Left renal cortex interstitium (tissue), 4 donors: ENCODE measurements around the gene PUM2. TPM values are rescaled to one million over a fixed set of nuclear protein-coding genes. Genes with fewer than 3 reads are reported as not detected.

Experiments used
- DNase-seq, 4 donors: peaks; one replicate each; pipeline ENCODE4 v3.0.0-alpha.2; 2013; ENCODE audit warnings: low read depth in 4 of 4, low spot score in 2 of 4, missing footprints in 1 of 4
- polyA plus RNA-seq, 4 donors: library from polyadenylated mRNA; unstranded; fragments of 120-200 nt; gene quantifications; one replicate each; pipeline ENCODE4 v1.2.1, GENCODE V29; 2013; ENCODE audit not compliant: insufficient read length in 4 of 4

The PUM2 gene
- polyA plus RNA-seq, 4 donors, result 96.7 to 113 (median 103) TPM

DNA sequence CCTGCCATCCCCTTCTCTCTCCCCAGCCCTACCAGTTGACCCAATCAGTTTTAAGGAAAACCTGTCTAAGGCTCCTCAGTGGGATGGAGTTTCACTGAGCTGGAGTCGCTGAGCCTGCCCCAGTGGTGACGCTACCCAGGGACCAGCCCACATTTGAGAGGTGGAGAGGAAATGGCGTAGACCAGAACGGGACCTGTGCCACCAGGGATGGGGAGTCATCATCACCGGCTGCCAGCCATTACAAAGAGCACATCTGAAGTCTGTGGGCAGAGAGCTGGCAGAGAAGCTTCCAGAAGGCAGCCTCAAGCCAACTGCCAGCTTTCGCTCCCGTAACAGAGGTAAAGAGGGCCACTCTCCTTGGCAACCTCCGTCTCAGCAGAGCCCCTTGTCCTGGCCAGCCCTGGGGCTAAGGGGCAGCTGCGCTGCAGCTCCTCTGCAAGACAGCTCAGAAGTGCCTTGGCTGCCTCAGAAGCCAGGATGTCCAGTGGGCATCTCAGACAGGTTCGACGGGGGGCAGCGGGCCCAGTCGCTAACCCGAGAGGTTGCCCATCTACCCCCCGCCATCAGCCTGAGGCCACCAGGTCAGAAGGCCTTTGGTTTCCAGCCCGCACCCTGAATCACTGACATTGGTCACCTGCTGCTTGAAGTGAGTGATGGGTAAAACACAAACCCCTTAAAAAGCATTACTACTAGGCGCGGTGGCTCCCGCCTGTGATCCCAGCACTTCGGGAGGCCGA, 141.1 kb downstream of the PUM2 start:
- no peak for DNase-seq

DNA sequence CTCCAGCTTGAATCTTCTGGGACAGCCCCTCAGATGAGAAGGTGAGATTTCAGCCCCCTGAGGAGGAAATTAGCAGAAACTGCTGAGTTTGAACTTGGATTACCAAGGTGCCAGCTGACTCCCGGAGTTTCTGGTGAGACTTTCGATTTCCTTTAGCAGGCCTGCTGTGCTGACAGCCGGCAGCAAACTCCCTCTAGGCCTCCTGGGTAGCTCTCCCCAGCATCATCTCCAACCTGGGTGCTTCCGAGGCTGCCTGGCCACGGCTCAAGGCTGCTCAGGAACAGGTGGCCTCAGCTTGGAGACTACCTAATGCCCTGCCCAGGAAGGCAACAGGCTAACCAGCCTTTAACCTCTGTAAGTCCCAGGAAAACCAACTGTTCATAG, 142.2 kb downstream of the PUM2 start:
- no peak for DNase-seq

DNA sequence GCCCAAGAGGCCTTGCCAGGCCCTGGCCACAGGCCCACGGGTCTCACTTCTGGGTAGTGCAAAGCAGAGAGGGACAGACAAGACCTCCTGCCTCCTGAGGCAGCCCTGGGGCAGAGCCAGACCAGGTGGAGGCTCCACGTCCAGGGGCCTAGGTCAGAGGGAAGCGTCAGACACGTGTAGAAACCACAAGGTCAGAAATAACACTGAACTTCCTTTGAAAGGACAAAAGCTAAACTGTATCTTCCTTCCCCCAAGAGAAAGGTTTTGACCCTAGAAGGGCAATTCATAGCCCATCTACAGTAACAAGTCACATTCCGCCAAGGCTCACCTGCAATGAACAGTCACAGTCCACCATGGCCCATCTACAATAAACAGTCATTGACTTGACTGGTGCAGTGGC, 143.6 kb downstream of the PUM2 start:
- no peak for DNase-seq

DNA sequence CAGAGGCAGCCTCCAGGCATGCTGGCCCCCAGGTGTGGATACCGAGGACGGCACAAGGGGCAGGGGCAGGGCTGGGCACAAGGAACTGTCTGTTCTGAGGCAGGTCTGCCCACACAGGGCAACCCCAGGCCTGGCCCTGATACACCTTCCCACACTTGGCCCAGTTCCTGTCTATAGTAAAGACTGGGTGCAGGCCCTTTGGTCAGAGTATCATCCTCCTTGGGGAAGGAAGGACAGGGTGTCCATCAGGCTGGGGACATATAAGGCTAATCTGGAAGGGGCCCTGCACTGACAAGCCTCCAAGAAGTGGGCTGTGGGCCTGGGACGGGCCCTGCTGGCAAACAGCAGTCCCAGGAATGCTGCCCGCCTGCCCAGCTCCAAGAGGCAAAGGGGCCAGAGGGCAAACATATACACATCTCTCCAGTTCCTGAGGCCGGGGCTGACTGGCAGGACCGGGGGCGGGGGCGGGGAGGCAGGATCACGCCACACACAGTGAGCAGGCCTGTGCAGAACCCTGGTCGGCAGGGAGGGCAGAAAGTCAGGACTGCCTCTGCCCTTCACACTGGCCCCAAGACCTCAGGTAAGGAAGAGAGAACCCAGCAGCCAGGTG, 144.6 kb downstream of the PUM2 start:
- DNase-seq, result no peak

DNA sequence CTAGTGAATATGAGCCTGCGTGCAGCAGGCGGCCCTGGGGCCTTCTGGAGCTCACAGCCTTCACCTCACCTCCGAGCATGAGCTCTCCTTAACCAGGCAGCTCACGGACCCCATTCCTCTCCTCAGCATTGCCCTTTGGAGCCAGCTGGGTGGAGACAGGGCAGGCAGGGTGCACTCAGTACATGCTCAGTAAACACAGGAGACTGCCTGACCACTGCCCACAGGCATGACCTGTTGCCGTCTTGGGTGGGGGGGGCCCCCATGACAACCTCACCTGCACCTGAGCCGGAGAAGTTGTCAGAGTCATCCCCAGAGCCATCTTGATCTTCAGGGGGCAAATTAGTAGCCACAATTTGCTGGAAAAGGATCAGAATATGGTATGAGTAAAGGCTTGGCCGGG, 145.6 kb downstream of the PUM2 start:
- DNase-seq, result no peak

DNA sequence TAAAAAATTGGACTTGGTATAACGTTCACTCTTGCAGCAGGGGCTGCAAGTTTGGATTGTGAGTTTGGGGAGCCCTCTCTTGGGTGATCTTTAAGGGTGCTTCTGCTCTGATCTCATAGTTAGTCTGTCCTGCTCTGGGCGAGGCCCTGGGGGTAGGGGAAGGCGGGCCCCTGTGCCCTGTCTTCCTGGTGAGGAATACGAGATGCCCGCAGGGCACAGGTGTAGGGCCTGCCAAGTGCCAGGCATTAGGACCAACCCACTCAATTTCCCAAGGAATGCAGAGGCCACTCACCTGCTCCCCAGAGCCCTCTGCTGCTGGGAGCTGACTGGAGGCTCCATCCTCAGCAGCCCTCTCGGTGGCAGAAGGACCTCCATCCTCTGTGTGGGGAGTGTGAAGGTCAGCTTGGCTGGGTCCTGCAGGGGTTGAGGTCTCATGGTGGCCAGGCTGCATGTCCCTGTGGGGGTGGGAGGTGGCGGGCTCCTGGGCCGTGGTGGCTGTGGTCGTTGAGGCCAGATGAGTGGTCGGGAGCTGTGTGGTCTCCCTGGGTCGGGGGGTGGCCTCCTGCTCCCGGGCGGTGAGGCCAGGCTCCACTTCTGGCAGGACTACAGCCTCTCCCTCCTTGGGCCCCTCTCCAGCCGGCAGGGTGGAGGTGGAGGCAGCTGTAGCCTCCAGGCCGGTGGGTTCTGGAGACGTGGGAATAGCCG, 147.0 kb downstream of the PUM2 start:
- DNase-seq, result no peak

DNA sequence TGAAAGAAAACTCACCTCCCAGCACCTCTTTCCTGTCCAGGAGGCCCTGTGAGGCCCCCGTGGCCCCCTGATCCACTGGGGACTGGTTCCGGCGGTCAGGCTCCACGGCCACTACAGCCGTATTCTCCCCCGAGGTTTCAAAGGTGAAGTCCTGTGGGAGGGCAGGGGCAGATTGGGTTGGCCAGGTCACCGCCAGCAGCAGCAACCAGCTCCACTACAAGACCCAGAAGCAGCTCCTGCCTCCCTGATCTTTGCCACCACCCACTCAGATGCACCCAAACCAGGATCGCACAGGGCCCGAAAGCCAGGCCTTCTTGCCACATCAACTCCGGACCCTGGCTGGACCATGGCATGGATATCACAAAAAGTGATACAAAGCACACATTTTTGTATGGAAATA, 147.6 kb downstream of the PUM2 start:
- DNase-seq, result no peak

DNA sequence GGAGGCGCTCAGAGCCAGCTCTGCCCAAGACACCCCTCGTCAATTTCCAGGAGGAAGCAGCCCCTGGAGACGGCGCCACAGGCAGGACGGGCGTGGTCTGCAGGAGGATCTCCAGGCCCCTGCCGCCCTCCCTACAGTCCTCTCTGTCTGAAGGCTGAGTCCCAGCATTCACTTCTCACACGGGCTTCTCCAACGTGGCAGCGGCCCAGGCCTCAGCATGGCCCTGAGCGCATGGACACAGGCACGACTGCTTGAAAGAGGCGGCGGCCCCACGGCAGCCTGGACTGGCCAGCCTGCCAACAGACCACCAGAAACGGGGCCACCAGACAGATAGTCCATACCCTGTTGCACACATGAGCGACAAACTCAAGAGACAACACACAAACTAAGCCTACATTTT, 149.0 kb downstream of the PUM2 start:
- DNase-seq, result no peak

DNA sequence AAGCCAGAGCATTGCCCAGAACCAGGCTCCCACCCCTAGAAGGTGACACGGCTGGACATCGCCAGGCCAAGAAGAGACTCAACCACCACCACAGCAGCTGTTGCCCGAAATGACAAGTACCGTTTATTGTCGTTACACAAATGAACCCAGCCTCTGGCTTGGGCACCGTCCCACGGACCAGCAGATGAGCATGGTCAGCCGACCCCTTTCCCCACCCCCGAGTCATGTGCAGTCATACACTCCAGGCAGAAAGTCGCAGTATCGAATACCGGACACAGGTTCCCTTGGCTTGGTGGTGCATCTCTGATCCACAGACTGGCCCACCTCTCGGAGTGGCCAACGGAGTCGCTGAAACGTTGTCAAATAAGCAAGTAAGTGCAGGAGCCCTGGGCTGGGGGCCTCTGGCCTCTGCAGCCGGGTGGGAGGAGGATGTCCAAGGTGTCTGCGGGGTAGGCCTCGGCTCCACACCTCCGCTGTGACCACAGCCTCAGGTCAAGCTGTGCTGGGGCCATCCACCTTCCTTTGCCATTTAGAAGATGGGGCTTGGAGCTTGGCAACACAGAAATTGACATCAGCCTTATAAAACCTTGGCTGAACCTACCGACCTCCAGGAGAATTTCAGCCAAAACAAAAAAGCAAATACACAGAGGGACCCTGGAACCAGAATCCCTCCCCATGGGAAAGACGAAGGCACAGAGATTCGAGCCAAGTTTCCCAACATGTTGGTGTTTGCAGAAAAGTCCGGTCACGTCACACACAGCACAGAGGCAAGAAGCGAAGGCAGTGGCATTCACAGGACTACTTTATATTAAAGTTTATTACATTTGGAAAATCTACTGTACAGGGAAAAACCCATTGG, 149.7 kb downstream of the PUM2 start:
- DNase-seq, result no peak

DNA sequence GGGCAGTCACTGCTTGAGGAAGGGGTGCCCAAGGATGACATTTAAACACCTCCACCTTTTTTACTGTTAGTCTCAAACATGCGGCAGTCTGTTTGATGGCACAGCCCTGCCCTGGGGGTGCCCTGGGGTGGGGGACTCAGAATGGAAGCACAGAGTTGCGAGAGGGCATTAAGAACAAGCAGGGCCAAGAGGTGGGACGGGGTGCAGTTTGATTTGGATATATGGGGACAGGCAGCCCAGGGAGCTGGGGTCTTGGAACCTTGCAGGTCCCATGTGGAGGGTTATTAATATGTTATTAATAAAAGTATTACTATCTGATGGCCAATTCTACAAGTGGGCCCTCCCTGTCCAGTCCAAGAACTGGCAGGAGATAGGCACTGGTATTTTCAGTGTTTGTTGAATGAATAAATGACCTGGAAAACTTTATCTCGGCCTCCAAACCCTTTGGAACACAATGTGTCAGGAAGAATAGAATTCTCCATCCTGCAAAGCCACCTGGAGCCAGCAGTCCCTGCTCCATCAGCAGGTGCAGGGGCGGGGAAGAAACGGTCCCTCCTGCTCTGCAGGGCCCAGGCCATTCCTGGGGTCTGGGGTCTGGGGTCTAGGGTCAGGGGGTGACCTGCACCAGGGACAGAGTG, 150.9 kb downstream of the PUM2 start:
- no peak for DNase-seq

DNA sequence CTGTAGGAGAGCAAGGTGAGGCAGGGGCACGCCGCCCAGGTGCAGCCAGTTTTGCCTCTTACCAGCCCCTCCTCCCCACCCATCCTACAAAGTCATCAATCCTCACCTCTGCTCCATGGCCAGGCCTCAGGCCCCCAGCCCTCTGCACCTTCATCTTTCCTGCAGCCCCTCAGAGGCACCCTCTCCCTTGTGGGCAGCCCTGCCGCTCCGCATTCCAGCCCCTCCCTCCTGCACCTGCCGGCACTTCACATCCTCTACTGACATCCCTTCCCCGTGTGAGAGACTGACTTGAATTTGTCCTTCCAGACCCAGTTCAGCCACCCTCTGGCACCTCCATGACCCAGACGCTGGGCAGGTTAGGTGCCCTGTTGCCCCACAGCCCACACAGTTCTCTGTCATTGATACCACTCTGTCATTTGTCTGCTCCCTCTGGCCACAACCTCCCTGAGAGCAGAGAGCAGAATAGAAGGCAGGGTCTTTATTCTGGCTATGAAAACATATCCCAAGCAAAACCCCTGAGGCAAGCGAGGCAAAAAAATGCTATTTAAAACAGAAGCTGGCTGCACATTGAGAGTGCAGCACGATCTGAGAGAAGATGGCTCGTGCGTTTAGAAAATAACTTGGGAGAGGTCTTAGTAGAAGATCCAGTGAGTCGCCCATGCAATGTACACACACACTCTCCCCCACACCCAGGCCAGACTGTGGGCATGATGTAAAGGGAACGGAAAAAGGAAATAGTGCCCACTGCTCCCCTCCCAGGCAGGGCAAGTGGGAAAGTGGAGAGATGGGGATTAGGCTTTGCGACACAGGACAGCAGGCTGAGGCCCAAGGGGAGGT, 151.6 kb downstream of the PUM2 start:
- no peak for DNase-seq

Other genes with a start within 250 kb of the PUM2 start
- 10 to 100 TPM; 25.4 to 32.3 (median 28.6) TPM for gene SDC1, start 125.7 kb downstream of the PUM2 start, polyA plus RNA-seq
- 100 to 1,000 TPM in 1 of 4 donors, 10 to 100 TPM in 3; 66.8 to 101 (median 88.3) TPM for gene RHOB, start 96.2 kb upstream of the PUM2 start, polyA plus RNA-seq